Gastrocnemius medialis (tissue), 4 donors: ENCODE data around the gene TMEM42. TPM values are rescaled to one million over a fixed set of nuclear protein-coding genes. Genes with fewer than 3 reads are reported as not detected.

Experiments
- ATAC-seq, 2 donors: fragments of 150-250 bp; one replicate each; pipeline ENCODE4 v1.9.1; 2016
- DNase-seq, 2 donors: peaks; one replicate each; pipeline ENCODE4 v3.0.0-alpha.2; 2019
- H3K27ac ChIP-seq, 4 donors: fragments of 200-600 bp; sonication (generic); 1 replicate in 1 of 4; 2 replicates in 3 of 4; pipeline ENCODE4 v1.5.1; 2016 to 2018; ENCODE audit warnings: mild to moderate bottlenecking in 2 of 4, moderate library complexity in 1 of 4
- H3K27me3 ChIP-seq, 3 donors: fragments of 200-600 bp; sonication (generic) in 2 of 3; 1 replicate in 1 of 3; 2 replicates in 2 of 3; pipeline versions ENCODE4 v1.5.1 to v1.6.0; 2016 to 2019; ENCODE audit warnings: mild to moderate bottlenecking in 1 of 3, moderate library complexity in 1 of 3
- H3K36me3 ChIP-seq, 2 donors: fragments of 200-600 bp; sonication (generic) in 1 of 2; one replicate each; pipeline ENCODE4 v1.5.1; 2017 to 2018
- H3K4me1 ChIP-seq, 2 donors: fragments of 200-600 bp; sonication (generic) in 1 of 2; one replicate each; pipeline ENCODE4 v1.5.1; 2016 to 2017; ENCODE audit warnings: mild to moderate bottlenecking in 2 of 2
- H3K4me3 ChIP-seq, 4 donors: fragments of 200-600 bp; sonication (generic) in 3 of 4; 1 replicate in 1 of 4; 2 replicates in 3 of 4; pipeline ENCODE4 v1.5.1; 2016 to 2019; ENCODE audit warnings: mild to moderate bottlenecking in 2 of 4
- H3K9me3 ChIP-seq, 3 donors: fragments of 200-600 bp; sonication (generic) in 2 of 3; 1 replicate in 1 of 3; 2 replicates in 2 of 3; pipeline ENCODE4 v1.5.1; 2016 to 2019
- CTCF ChIP-seq, 5 experiments: fragments of 450-650 bp in 3 of 5; fragments of 200-600 bp in 2 of 5; sonication (generic) in 2 of 5; IDR thresholded peaks in 4 of 5; conservative IDR thresholded peaks in 1 of 5; 1 replicate in 4 of 5; 2 replicates in 1 of 5; pipeline ENCODE4 v1.5.1; 2016 to 2019; ENCODE audit warnings: antibody characterized with exemption in 5 of 5, mild to moderate bottlenecking in 3 of 5, moderate library complexity in 3 of 5
- POLR2A ChIP-seq, 2 donors: fragments of 450-650 bp; IDR thresholded peaks; one replicate each; pipeline ENCODE4 v1.6.1; 2017; ENCODE audit warnings: antibody characterized with exemption in 2 of 2, mild to moderate bottlenecking in 2 of 2, moderate library complexity in 2 of 2
- in situ Hi-C, 4 donors: fragments of 200-750 bp; cut with MboI; loops; one replicate each; pipeline versions ENCODE4 v1.15.0 to v1.8.0; 2017; ENCODE audit warnings: low sequenced_read_pairs in 4 of 4
- intact Hi-C: fragments of 100-400 bp; cut with DNase I; formaldehyde crosslinking; loops from one replicate; pipeline ENCODE4 v1.15.1; 2023; ENCODE audit warnings: low total_unique reads
- total RNA-seq, 4 donors: library from RNA; depleted of rRNA; stranded (reverse); fragments of >200 nt; gene quantifications; one replicate each; pipeline versions ENCODE4 v1.1.0 to v1.2.3, GENCODE V29; 2016

TMEM42 gene
- total RNA-seq, 4 donors from 2014 or later: 7.2 to 19.7 (median 14.9) TPM

- in situ Hi-C loops: no loop called here
- ATAC-seq: no peak
- no peak for TF ChIP-seq POLR2A (IDR thresholded peaks at IDR 0.05)
- DNase-seq: no peak
- H3K36me3 ChIP-seq: no peaks in the 10 kb centered on the region
- intact Hi-C loops: no loop called here
- peaks cover 0 to 5% of the 10 kb centered on the region in 2 donors for H3K4me1 ChIP-seq
- no peak overlapping the region for H3K4me3 ChIP-seq
- H3K27me3 ChIP-seq: no peaks in the 10 kb centered on the region
- no peak overlapping the region for H3K27ac ChIP-seq
- H3K9me3 ChIP-seq: no peaks in the 10 kb centered on the region
Measured at GRCh38 chr3:44870375-44871061, 8.8 kb downstream of the TMEM42 start.

- Histone ChIP-seq H3K9me3 (no peaks in the 10 kb centered on the region), H3K27me3 (no peaks in the 10 kb centered on the region), H3K27ac (no peak within 1 kb of the TSS), H3K4me1 (no peaks in the 10 kb centered on the region), H3K4me3 (no peak within 1 kb of the TSS), H3K36me3 (no peaks in the 10 kb centered on the region)
- TF ChIP-seq POLR2A (IDR thresholded peaks at IDR 0.05) (no peak), CTCF (IDR thresholded peaks at IDR 0.05 in 4 of 5, conservative IDR thresholded peaks at IDR 0.05 in 1 of 5) (no peak)
- no peak for ATAC-seq
- intact Hi-C loops: no loop called here
- in situ Hi-C loops: no loop called here
- DNase-seq: no peak
Measured at GRCh38 chr3:44874308-44874707, 12.6 kb downstream of the TMEM42 start, which contains the start of gene TGM4. Gene TGM4 (plus strand): TSS chr3:44874608. CDS start chr3:44874679, 71 bp downstream.

- TF ChIP-seq CTCF (IDR thresholded peaks at IDR 0.05 in 4 of 5, conservative IDR thresholded peaks at IDR 0.05 in 1 of 5) (no peak), POLR2A (IDR thresholded peaks at IDR 0.05) (no peak)
- Histone ChIP-seq H3K27me3 (no peaks in the 10 kb centered on the region), H3K4me3 (no peak overlapping the region), H3K36me3 (no peaks in the 10 kb centered on the region), H3K27ac (no peak overlapping the region), H3K9me3 (no peaks in the 10 kb centered on the region), H3K4me1 (no peaks in the 10 kb centered on the region)
- intact Hi-C loops (no loop called here), in situ Hi-C loops (no loop called here)
- no peak for ATAC-seq
- DNase-seq: no peak
Measured at GRCh38 chr3:44875596-44875995, 13.9 kb downstream of the TMEM42 start.

GRCh38 chr3:44877333-44877732 is 15.6 kb downstream of the TMEM42 start:
- in situ Hi-C loops (no loop called here), intact Hi-C loops (no loop called here)
- no peaks in the 10 kb centered on the region for H3K36me3 ChIP-seq
- no peaks in the 10 kb centered on the region for H3K27me3 ChIP-seq
- ATAC-seq (no peak), DNase-seq (no peak)
- H3K27ac ChIP-seq: no peak overlapping the region
- H3K4me1 ChIP-seq: no peaks in the 10 kb centered on the region
- no peaks in the 10 kb centered on the region for H3K9me3 ChIP-seq
- no peak overlapping the region for H3K4me3 ChIP-seq
- TF ChIP-seq CTCF (IDR thresholded peaks at IDR 0.05 in 4 of 5, conservative IDR thresholded peaks at IDR 0.05 in 1 of 5) (no peak), POLR2A (IDR thresholded peaks at IDR 0.05) (no peak)

GRCh38 chr3:44880284-44880683 is 18.6 kb downstream of the TMEM42 start:
- H3K27me3 ChIP-seq: peaks cover 0 to 3% (median 0%) of the 10 kb centered on the region in 3 donors
- no peak for DNase-seq
- ATAC-seq: no peak
- in situ Hi-C loops: no loop called here
- no peak overlapping the region for H3K4me3 ChIP-seq
- no peaks in the 10 kb centered on the region for H3K4me1 ChIP-seq
- H3K36me3 ChIP-seq: no peaks in the 10 kb centered on the region
- H3K9me3 ChIP-seq: no peaks in the 10 kb centered on the region
- intact Hi-C loops: no loop called here
- H3K27ac ChIP-seq: no peak overlapping the region
- no peak for TF ChIP-seq POLR2A (IDR thresholded peaks at IDR 0.05)
- TF ChIP-seq CTCF (IDR thresholded peaks at IDR 0.05 in 4 of 5, conservative IDR thresholded peaks at IDR 0.05 in 1 of 5): no peak
